GM19468 (cell line): ENCODE data around the gene ZSWIM8.

Experiments
- ATAC-seq: cut with Tn5 transposase; IDR thresholded peaks from one replicate; pipeline ENCODE4 v1.9.1; 2021; ENCODE audit warnings: mild to moderate bottlenecking, moderate library complexity, moderate number of reproducible peaks; ENCODE audit not compliant: unreplicated experiment; ENCODE audit errors: extremely low read depth

ZSWIM8 gene

GRCh38 chr10:73838008-73838567 lies 52.7 kb downstream of the ZSWIM8 start:
- ATAC-seq: no peak

DNA sequence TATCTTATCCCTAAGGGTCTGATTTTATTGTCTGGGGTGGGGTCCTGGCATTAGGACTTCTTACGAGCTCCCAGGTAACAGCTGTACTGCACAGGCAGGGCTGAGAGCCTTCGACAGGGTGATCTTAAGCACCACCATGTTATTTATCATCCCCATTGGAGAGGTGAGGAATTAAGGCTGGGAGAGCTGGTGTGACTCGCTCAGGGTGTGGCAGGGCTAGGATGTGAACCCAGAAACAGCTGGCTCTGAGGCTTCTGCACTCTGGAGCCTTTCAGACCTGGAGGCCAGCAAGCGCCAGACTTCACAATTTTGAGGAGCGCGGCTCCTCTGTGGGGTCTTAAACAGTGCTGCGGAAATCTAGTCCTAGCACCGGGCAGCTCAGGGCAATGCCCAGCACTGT lies 53.4 kb downstream of the ZSWIM8 start:
- no peak for ATAC-seq

DNA sequence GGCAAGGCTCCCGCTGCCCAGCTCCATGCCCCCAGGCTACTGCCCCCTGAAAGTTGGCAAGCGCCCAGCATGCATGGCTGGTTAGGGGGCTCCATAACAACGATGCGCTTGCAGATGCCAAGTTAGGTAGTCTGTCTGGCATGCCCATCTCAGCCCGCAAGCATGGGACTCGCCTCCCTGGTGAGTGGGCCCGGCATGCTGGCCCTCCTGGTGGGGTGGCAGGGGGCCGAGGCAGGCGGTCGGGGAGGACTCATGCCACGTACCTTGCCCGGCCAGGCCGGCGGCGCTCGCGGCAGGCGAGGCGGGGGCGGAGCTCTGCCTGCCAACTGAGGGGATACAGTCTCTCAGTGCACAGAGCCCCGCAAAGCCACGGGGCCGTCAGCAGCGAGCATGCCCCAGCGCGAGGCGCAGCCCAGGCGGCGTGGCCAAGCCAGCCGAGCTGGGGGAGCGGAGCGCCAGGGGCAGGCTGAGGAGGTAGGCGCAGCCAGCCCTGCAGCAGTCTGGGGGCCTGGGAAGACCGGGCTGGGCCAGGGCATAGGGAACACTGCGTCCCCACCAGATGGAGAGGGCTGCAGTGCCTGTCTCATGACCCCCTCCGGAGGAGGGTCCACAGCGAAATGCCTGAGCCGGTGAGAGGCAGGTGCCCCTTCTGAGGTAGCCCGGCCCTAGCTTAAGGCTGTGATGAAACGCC lies 54.0 kb downstream of the ZSWIM8 start:
- no peak for ATAC-seq

DNA sequence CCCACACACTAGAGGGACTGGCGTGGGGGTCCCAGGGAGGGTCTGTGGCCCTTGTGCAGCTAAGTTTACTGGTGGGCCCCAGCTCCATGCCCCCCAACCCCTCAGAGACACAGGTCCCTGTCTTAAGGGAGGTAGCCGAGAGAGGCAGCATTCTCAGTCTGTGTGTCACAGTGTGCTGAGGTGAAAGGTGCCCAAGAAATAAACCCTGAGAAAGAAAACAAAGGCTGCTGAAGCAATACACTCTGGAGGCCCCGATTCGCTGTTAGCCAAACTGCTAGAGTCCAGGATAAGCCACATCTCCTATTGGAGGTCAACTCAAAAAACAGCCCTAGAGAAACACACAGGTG lies 54.6 kb downstream of the ZSWIM8 start:
- no peak for ATAC-seq

DNA sequence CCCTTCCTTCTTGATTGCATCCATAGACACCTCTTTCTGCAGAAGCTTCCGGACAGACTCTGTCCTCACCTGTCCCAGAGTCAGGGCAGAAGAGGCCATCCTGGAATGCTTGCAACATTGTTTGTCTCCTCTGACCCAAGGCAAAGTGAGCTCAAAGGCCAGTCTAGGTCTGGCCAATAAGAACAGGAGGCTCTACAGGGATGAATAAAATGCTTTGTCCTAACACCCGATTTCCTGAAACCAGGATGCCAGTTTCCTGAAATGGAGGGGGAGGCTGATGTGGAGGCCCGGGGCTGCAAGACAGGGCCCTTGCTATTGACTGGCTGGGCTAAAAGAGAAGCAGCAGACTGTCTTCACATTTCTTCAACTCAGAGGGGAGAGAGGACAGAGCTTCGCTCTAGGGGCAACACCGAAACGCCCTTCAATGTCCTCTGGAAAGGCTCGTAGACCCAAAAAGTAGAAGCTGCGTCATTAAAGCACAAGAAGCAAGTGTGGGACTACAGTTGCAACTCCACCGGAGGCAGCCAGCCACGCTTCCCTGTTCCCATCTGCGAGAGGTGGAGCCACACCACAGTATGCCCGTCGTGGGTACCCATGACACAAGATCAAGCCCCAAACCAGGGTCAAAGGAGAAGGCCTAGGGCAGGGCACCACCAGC lies 55.1 kb downstream of the ZSWIM8 start:
- no peak for ATAC-seq

DNA sequence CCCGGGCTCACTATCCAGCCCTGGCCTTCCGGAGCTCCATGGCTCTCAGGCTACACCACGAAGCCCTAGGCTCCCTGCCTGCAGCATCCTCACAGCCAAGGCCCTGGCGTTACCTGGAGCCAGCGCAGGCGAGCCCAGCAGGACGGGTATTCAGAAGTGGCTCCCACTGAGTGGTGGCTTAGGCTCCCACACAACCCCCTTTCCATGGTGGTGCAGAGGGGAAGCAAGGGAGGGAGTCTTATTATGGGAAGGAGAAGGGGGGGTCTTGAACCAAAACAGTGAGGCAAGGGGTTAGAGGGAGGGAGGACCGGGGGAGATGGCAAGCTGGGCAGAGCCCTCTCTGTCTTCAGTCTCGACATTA lies 55.6 kb downstream of the ZSWIM8 start:
- no peak for ATAC-seq

DNA sequence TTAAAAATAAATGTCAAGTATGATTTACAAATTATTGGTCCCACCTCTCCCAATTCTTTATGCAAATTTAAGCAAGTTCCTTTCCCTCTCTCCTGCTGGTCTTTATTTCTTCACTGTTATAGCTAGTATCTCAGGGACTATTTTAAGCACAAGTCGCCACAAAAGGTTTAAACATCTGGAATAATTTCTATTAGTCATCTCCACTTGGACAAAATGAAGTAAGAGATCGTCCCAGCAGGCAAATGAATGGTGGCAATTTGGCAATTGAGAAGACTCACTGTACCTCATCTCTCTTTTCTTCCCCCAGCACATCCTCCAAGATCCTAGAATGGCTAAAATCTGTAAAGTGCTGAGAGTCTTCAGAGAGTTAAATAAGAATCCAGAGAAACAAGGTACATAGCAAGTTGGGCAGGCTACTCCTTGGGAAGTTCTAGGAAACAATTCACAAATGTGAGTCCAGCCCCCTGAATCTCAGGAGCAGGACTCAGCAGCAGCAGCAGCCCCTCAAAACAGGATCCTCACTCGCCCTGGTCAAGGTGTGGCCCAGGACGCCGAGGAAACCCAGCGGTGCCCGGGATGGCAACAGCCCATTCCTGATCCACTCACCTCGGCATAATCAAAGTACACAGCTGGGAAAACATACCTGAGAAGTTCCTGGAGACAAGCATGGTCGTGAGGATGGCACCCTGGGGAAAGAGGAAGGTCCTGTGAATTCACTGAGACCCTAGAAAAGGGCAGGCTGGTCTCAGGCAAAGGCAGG lies 56.3 kb downstream of the ZSWIM8 start:
- ATAC-seq: no peak

GRCh38 chr10:73842349-73842748 lies 56.9 kb downstream of the ZSWIM8 start:
- no peak for ATAC-seq

DNA sequence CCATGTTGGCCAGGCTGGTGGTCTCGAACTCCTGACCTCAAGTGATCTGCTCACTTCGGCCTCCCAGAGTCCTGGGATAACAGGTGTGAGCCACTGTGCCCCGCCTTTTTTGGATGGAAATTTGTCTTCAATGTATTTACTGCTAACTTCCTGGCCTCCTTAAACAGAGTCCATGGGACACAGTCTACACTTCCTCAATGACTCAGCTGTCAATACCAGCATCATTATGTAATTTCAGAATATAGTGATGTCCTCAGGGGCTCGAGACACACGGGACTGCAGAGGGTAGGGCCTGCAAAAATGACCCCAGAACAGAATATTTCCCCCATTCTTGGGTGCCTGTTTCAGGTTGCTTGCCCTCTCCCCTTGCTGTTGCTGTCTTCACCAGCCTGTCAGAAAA lies 57.9 kb downstream of the ZSWIM8 start:
- ATAC-seq: no peak

- ATAC-seq: no peak
Observed at GRCh38 chr10:73847031-73847430, 61.6 kb downstream of the ZSWIM8 start.

DNA sequence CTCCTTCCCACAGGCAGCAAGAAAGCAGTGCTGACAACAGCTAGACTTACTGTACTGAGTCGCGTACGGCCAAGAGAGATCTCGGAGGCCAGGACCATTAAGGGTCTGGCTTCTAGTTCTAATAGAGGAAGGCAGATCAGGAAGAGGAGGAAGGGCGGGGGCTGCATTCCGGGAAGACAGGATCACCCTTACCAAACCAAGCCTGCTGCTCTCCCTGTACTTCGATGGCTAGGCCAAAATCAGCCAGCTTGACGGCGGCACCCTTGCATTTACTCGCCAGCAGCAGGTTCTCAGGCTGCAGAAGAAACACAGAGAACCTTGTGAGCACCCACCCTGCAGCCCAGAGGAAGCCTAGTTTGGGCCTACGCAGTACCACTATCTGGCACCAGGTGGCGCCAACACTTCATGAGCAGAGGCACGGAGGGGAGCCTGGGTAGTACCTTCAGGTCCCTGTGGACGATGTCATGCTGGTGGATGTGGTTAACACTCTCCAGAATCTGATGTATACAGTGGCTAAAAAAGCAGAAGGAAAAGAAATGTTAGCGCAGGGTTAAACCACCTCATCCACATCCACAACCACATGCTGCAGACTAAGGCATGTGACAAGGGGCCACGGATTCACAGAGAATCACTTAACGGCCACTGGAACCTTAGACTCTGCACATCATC lies 63.5 kb downstream of the ZSWIM8 start:
- ATAC-seq: peak; percentile 64

DNA sequence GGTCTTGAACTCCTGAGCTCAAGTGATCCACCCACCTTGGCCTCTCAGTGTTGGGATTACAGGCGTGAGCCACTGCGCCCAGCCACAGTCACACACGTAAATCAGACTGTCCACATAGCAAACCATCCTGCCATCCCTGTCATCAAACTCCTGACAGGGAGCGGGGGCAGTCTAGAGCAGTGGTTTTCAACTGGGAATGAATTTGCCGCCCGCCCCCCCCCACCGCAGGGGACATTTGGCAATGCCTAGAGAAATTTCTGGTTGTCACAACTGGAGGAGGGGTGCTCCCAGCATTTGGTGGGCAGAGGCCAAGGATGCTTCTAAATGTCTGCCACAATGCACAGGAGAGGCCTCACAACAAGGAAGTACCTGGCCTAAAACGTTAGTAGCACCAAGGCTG lies 64.8 kb downstream of the ZSWIM8 start:
- no peak for ATAC-seq

- ATAC-seq: no peak
Observed at GRCh38 chr10:73850863-73851461, 65.6 kb downstream of the ZSWIM8 start.
